Muscle of leg (tissue), 11 donors: ENCODE data around the gene TRANK1. TPM values are rescaled to one million over a fixed set of nuclear protein-coding genes. Genes with fewer than 3 reads are reported as not detected.
"Not testable (repeated sequence)": the region's sequence is repeated elsewhere in the genome, so short reads cannot be mapped to it uniquely, and the experiment has no call there.

Source experiments
- DNase-seq: peaks from one replicate; pipeline ENCODE4 v3.0.0; 2013
- H3K27ac ChIP-seq: one replicate; pipeline ENCODE4 v1.5.1; 2013; ENCODE audit warnings: mild to moderate bottlenecking, low read length, control low read depth
- H3K27me3 ChIP-seq: one replicate; pipeline ENCODE4 v1.6.1; 2013; ENCODE audit warnings: low read length; ENCODE audit not compliant: control insufficient read depth, insufficient read depth
- H3K36me3 ChIP-seq: one replicate; pipeline ENCODE4 v1.6.1; 2013; ENCODE audit warnings: low read length; ENCODE audit not compliant: control insufficient read depth, insufficient read depth
- H3K4me1 ChIP-seq: one replicate; pipeline ENCODE4 v1.6.1; 2013; ENCODE audit warnings: low read length; ENCODE audit not compliant: control insufficient read depth, insufficient read depth
- H3K4me3 ChIP-seq: one replicate; pipeline ENCODE4 v1.5.1; 2013; ENCODE audit warnings: low read length, control low read depth
- H3K9me3 ChIP-seq: replicated peaks from 2 replicates; pipeline ENCODE4 v1.6.1; 2013; ENCODE audit warnings: low read depth, low read length; ENCODE audit not compliant: control insufficient read depth
- WGBS: methylation state at CpG from one replicate; pipeline ENCODE4 v1.1.5; 2013; ENCODE audit warnings: missing lambda C conversion rate; ENCODE audit not compliant: insufficient coverage; 5-methylcytosine and 5-hydroxymethylcytosine counted together
- polyA plus RNA-seq, 8 donors: library from polyadenylated mRNA; unstranded; fragments of 120-200 nt; gene quantifications; one replicate each; pipeline versions ENCODE4 v1.2.1 to v1.2.3, GENCODE V29; 2013; ENCODE audit warnings: inconsistent platforms in 1 of 8, low replicate concordance in 1 of 8; ENCODE audit not compliant: insufficient read length in 8 of 8, insufficient read depth in 1 of 8
- total RNA-seq: library from RNA; stranded (reverse); fragments of 120-200 nt; gene quantifications from one replicate; pipeline ENCODE4 v1.2.4, GENCODE V29; 2013

TRANK1 gene
- total and polyA plus RNA-seq, 9 donors = 3.7 to 6.2 (median 4.5) TPM

GRCh38 chr3:36893137-36893557 is 51.7 kb downstream of the TRANK1 start:
- no peaks in the 10 kb centered on the region for H3K9me3 ChIP-seq
- no peak overlapping the region for H3K4me3 ChIP-seq
- H3K36me3 ChIP-seq = peaks cover 12% of the 10 kb centered on the region
- WGBS = 20% methylated on average over 1 of the region's 2 CpGs
- peaks cover 8% of the 10 kb centered on the region for H3K4me1 ChIP-seq
- DNase-seq = peak; percentile 90
- H3K27ac ChIP-seq = peak overlapping the region; percentile 5
- H3K27me3 ChIP-seq = no peaks in the 10 kb centered on the region

GRCh38 chr3:36892457-36893136 is 52.3 kb downstream of the TRANK1 start:
- Histone ChIP-seq H3K27ac (peak overlapping the region; percentile 5), H3K9me3 (no peaks in the 10 kb centered on the region), H3K36me3 (peaks cover 12% of the 10 kb centered on the region), H3K27me3 (no peaks in the 10 kb centered on the region), H3K4me3 (no peak overlapping the region), H3K4me1 (peaks cover 8% of the 10 kb centered on the region)
- DNase-seq = no peak
- 100% methylated on average over 4 of the region's 12 CpGs for WGBS

GRCh38 chr3:36891701-36892160 is 53.1 kb downstream of the TRANK1 start:
- H3K27ac ChIP-seq = no peak overlapping the region
- WGBS = 17% methylated on average over 1 of the region's 4 CpGs
- H3K4me3 ChIP-seq = no peak overlapping the region
- peak; percentile 58 for DNase-seq
- no peaks in the 10 kb centered on the region for H3K27me3 ChIP-seq
- no peaks in the 10 kb centered on the region for H3K9me3 ChIP-seq
- peaks cover 9% of the 10 kb centered on the region for H3K36me3 ChIP-seq
- peaks cover 8% of the 10 kb centered on the region for H3K4me1 ChIP-seq

GRCh38 chr3:36891097-36891496 is 53.8 kb downstream of the TRANK1 start:
- not testable (repeated sequence) for H3K4me1 ChIP-seq, DNase-seq, H3K36me3 ChIP-seq, H3K27me3 ChIP-seq, H3K27ac ChIP-seq, H3K4me3 ChIP-seq, H3K9me3 ChIP-seq
- no CpG with 5 or more reads among the region's 7 CpGs for WGBS

GRCh38 chr3:36890261-36890660 is 54.6 kb downstream of the TRANK1 start:
- peaks cover 8% of the 10 kb centered on the region for H3K4me1 ChIP-seq
- DNase-seq = no peak
- no peak overlapping the region for H3K4me3 ChIP-seq
- H3K9me3 ChIP-seq = no peaks in the 10 kb centered on the region
- H3K36me3 ChIP-seq = peaks cover 9% of the 10 kb centered on the region
- H3K27ac ChIP-seq = no peak overlapping the region
- H3K27me3 ChIP-seq = no peaks in the 10 kb centered on the region

GRCh38 chr3:36881735-36882134 is 63.1 kb downstream of the TRANK1 start:
- no peak overlapping the region for H3K27ac ChIP-seq
- peaks cover 2% of the 10 kb centered on the region for H3K36me3 ChIP-seq
- H3K4me1 ChIP-seq = no peaks in the 10 kb centered on the region
- no peak for DNase-seq
- no peaks in the 10 kb centered on the region for H3K9me3 ChIP-seq
- H3K27me3 ChIP-seq = no peaks in the 10 kb centered on the region
- 100% methylated on average over 1 of the region's 4 CpGs for WGBS
- no peak overlapping the region for H3K4me3 ChIP-seq

- WGBS = no CpG with 5 or more reads among the region's 1 CpG
- H3K27me3 ChIP-seq, DNase-seq, H3K36me3 ChIP-seq, H3K27ac ChIP-seq, H3K4me3 ChIP-seq, H3K9me3 ChIP-seq, H3K4me1 ChIP-seq: not testable (repeated sequence)
Observed at GRCh38 chr3:36879842-36880241, 65.0 kb downstream of the TRANK1 start.

- no peaks in the 10 kb centered on the region for H3K9me3 ChIP-seq
- H3K36me3 ChIP-seq = no peaks in the 10 kb centered on the region
- no peak for DNase-seq
- no peaks in the 10 kb centered on the region for H3K27me3 ChIP-seq
- H3K4me3 ChIP-seq = no peak overlapping the region
- 82% methylated on average over 6 of the region's 9 CpGs for WGBS
- no peaks in the 10 kb centered on the region for H3K4me1 ChIP-seq
- H3K27ac ChIP-seq = no peak overlapping the region
Observed at GRCh38 chr3:36877930-36878685, 66.7 kb downstream of the TRANK1 start.

GRCh38 chr3:36876181-36876936 is 68.5 kb downstream of the TRANK1 start:
- 68% methylated on average over 4 of the region's 7 CpGs for WGBS
- no peak overlapping the region for H3K27ac ChIP-seq
- H3K4me3 ChIP-seq = no peak overlapping the region
- no peaks in the 10 kb centered on the region for H3K36me3 ChIP-seq
- DNase-seq = no peak
- H3K27me3 ChIP-seq = no peaks in the 10 kb centered on the region
- H3K4me1 ChIP-seq = no peaks in the 10 kb centered on the region
- H3K9me3 ChIP-seq = no peaks in the 10 kb centered on the region

GRCh38 chr3:36875397-36875796 is 69.5 kb downstream of the TRANK1 start:
- Histone ChIP-seq H3K4me3 (no peak overlapping the region), H3K4me1 (no peaks in the 10 kb centered on the region), H3K9me3 (no peaks in the 10 kb centered on the region), H3K27me3 (no peaks in the 10 kb centered on the region), H3K27ac (no peak overlapping the region), H3K36me3 (peaks cover 1% of the 10 kb centered on the region)
- no CpG with 5 or more reads among the region's 3 CpGs for WGBS
- DNase-seq = no peak
